Prostate gland (tissue), 2 donors: Measurements from ENCODE around the gene CST11.

ENCODE experiments used
- POLR2A ChIP-seq: fragments of 450-650 bp; IDR thresholded peaks from one replicate; pipeline ENCODE4 v1.6.1; 2016; ENCODE audit warnings: antibody characterized with exemption, mild to moderate bottlenecking
- TF ChIP-seq, protein P1 (sequence below), 4 experiments: fragments of 200-600 bp in 2 of 4; fragments of 450-650 bp in 2 of 4; sonication (generic) in 2 of 4; IDR thresholded peaks; 1 replicate in 3 of 4; 2 replicates in 1 of 4; pipeline ENCODE4 v1.5.1; 2016 to 2019; ENCODE audit warnings: antibody characterized with exemption in 4 of 4, mild to moderate bottlenecking in 2 of 4, moderate library complexity in 2 of 4

DNA sequence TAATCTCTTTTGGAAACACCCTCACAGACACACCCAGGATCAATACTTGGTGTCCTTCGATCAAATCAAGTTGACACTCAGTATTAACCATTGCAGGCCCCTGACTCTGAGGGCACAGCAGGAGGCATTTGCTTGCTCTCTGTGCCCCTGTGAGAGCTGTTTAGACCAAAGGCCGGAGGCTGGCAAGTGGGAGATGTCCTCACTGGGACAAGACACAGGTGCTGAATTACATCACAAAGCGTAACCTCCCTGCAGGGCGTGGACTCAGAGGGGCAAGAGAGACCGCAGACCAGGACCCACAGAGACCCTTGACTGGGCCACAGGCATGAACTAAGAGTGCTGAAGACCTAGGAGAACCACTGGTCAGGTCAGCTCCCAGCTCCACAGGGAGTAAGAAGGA lies 38.1 kb upstream of the CST11 start, which contains the start of gene CST8:
- TF ChIP-seq, protein P1, sequence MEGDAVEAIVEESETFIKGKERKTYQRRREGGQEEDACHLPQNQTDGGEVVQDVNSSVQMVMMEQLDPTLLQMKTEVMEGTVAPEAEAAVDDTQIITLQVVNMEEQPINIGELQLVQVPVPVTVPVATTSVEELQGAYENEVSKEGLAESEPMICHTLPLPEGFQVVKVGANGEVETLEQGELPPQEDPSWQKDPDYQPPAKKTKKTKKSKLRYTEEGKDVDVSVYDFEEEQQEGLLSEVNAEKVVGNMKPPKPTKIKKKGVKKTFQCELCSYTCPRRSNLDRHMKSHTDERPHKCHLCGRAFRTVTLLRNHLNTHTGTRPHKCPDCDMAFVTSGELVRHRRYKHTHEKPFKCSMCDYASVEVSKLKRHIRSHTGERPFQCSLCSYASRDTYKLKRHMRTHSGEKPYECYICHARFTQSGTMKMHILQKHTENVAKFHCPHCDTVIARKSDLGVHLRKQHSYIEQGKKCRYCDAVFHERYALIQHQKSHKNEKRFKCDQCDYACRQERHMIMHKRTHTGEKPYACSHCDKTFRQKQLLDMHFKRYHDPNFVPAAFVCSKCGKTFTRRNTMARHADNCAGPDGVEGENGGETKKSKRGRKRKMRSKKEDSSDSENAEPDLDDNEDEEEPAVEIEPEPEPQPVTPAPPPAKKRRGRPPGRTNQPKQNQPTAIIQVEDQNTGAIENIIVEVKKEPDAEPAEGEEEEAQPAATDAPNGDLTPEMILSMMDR (IDR thresholded peaks at IDR 0.05), result no peak
- no peak for TF ChIP-seq POLR2A
